ENCODE data around the gene LYRM4. TPM values are rescaled to one million over a fixed set of nuclear protein-coding genes. Genes with fewer than 3 reads are reported as not detected.
A peak's percentile ranks its signal among the peaks of the same experiment; 100 is the strongest.

Gene LYRM4
- total and polyA plus RNA-seq, 8 donors: 25.2 to 47.4 (median 42.0) TPM

DNA sequence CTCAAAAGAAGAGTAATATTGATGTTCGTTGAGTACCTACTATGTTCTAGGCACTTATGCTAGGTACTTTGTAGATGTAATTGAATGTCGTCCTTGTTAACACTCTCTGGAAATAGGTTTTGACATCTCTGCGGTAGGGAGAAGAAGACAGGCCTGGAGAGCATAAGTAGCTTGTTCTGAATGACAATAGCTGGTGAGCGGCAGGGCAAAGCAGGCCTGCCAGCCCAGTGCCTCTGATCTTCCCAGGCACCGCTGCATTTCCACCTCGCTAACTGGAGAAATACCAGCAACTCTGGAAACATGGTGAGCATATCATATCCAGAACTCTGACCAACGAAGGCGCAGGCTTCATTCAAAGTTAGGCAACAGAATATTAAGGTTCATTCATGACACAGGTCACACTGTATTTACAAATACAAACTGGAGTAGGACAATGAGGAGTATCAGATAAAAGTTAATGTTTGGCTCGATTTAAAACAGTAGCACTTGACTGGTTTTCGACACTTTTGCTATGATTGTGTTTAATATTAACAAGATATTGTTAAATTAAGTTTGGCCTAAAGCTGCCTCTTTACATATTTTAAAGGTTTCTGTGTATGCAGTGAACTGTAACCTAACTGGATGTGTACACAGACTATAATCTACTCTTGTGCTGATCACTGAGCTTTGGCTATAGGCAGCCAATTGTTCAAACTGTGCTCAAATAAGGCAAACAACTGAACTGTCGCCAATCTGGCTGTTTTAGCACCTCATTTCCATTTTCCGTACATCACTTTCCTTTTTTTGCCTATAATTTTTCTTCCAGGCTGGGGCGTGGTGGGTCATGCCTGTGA, 121.5 kb downstream of the LYRM4 start:
- ATAC-seq (no peak), DNase-seq (no peak)
- Histone ChIP-seq H3K36me3 (no peaks in the 10 kb centered on the region), H3K4me1 (peaks cover 0 to 3% of the 10 kb centered on the region in 2 donors), H3K27ac (no peak overlapping the region), H3K4me3 (no peak overlapping the region), H3K27me3 (no peaks in the 10 kb centered on the region), H3K9me3 (no peaks in the 10 kb centered on the region)
- TF ChIP-seq, protein P1, sequence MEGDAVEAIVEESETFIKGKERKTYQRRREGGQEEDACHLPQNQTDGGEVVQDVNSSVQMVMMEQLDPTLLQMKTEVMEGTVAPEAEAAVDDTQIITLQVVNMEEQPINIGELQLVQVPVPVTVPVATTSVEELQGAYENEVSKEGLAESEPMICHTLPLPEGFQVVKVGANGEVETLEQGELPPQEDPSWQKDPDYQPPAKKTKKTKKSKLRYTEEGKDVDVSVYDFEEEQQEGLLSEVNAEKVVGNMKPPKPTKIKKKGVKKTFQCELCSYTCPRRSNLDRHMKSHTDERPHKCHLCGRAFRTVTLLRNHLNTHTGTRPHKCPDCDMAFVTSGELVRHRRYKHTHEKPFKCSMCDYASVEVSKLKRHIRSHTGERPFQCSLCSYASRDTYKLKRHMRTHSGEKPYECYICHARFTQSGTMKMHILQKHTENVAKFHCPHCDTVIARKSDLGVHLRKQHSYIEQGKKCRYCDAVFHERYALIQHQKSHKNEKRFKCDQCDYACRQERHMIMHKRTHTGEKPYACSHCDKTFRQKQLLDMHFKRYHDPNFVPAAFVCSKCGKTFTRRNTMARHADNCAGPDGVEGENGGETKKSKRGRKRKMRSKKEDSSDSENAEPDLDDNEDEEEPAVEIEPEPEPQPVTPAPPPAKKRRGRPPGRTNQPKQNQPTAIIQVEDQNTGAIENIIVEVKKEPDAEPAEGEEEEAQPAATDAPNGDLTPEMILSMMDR (IDR thresholded peaks at IDR 0.05): no peak
- intact Hi-C loops (cut with DNase I): no loop called here

DNA sequence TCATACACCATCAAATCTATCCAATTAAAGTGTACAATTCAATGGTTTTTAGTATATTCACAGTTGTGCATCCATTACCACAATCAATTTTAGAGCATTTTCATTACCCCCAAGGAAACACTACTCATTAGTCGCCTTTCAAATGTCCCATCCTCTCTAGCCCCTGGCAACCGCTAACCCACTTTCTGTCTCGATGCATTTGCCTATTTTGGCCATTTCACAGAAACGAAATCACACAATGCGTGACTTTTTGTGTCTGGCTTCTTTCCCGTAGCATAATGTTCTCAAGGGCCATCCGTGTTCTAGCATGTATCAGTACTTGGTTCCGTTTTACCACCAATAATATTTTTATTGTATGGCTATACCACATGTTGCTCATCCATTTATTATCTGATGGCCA, 123.9 kb downstream of the LYRM4 start:
- TF ChIP-seq, protein P1 (IDR thresholded peaks at IDR 0.05): no peak
- intact Hi-C loops (cut with DNase I): no loop called here
- ATAC-seq (no peak), DNase-seq (no peak)
- Histone ChIP-seq H3K4me3 (no peak overlapping the region), H3K9me3 (no peaks in the 10 kb centered on the region), H3K27ac (no peak overlapping the region), H3K4me1 (peaks cover 0 to 11% of the 10 kb centered on the region in 2 donors), H3K27me3 (no peaks in the 10 kb centered on the region), H3K36me3 (no peaks in the 10 kb centered on the region)

DNA sequence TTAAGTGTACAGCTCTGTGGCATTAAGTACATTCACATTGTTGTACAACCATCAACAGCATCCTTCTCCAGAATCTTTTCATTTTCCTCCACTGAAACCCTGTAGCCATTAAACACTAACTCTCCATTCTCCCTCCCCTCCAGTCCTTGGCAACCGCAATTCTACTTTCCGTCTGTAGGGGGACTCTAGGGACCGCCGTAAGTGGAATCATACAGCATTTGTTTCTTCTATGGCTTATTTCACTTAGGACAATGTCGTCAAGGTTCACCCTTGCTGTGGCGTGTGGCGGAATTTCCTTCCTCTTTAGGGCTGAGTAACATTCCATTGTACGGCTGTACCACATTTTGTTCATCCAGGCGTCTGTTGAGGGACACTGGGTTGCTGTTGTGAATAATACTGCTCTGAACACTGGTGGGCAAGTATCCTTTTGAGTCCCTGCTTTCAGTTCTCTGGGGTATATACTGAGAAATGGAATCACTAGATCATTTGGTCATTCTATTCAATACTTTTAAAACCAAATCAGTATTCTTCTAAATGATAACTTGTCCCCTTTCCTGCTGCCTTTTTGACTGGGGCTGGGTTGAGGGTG, 124.9 kb downstream of the LYRM4 start:
- Histone ChIP-seq H3K27ac (no peak overlapping the region), H3K27me3 (no peaks in the 10 kb centered on the region), H3K4me3 (no peak overlapping the region), H3K36me3 (no peaks in the 10 kb centered on the region), H3K4me1 (peaks cover 0 to 11% of the 10 kb centered on the region in 2 donors), H3K9me3 (no peaks in the 10 kb centered on the region)
- TF ChIP-seq, protein P1 (IDR thresholded peaks at IDR 0.05): peak; percentile 49 to 68
- ATAC-seq (no peak), DNase-seq (no peak)
- intact Hi-C loops (cut with DNase I): no loop called here

DNA sequence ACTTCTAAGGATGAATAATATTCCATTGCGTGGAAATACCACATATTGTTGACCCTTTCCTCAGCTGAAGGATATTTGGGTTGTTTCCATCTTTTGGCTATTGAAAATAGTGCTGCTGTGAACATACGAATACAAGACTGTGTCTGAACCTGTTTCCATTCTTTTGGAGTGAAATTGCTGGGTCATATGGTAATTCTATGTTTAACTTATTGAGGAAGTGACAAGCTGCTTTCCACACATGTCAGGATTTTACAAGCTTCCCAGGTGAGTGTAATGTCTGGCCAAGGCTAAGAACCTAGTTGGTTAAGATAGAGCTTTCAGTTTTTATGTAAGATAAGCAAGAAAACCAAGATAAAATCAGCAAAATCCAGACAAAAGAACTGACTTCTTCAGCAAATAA, 126.8 kb downstream of the LYRM4 start:
- Histone ChIP-seq H3K9me3 (no peaks in the 10 kb centered on the region), H3K36me3 (no peaks in the 10 kb centered on the region), H3K27me3 (no peaks in the 10 kb centered on the region), H3K4me1 (peaks cover 0 to 11% of the 10 kb centered on the region in 2 donors), H3K4me3 (no peak overlapping the region), H3K27ac (no peak overlapping the region)
- ATAC-seq (no peak), DNase-seq (no peak)
- TF ChIP-seq, protein P1 (IDR thresholded peaks at IDR 0.05): no peak
- intact Hi-C loops (cut with DNase I): no loop called here

DNA sequence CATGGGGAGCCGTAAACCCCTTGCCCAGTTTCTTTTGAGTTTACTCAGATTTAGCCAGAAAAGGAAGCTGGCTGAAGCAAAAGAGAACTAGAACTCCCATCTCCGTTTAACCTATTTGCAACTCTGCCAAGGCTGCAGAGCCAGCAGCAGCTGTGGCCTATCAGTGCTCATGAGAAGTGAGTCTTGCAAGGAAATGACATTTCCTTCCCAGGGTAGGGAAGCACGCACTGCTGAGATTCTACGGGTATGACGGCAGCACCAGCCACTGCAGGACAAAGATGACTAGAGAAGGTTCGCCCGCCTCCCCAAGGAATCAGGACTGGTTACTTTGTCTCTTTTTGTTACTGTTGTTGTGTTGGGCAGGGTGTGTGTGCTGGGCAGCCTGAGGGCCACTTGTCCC, 128.0 kb downstream of the LYRM4 start:
- intact Hi-C loops (cut with DNase I): no loop called here
- Histone ChIP-seq H3K27me3 (no peaks in the 10 kb centered on the region), H3K4me1 (peaks cover 0 to 11% of the 10 kb centered on the region in 2 donors), H3K9me3 (no peaks in the 10 kb centered on the region), H3K4me3 (no peak overlapping the region), H3K27ac (peak overlapping the region; percentile 16 to 50), H3K36me3 (no peaks in the 10 kb centered on the region)
- peak in 3 of 4 donors; percentile 64 to 90 (median 80) for DNase-seq
- TF ChIP-seq, protein P1 (IDR thresholded peaks at IDR 0.05): no peak
- ATAC-seq: peak; percentile 90
